Gastrocnemius medialis (tissue), 4 donors: Measurements from ENCODE around the gene SAP30L.

Experiments used
- POLR2A ChIP-seq, 2 donors: fragments of 450-650 bp; IDR thresholded peaks; one replicate each; pipeline ENCODE4 v1.6.1; 2017; ENCODE audit warnings: antibody characterized with exemption in 2 of 2, mild to moderate bottlenecking in 2 of 2, moderate library complexity in 2 of 2
- TF ChIP-seq, protein P1 (sequence below), 5 experiments: fragments of 450-650 bp in 3 of 5; fragments of 200-600 bp in 2 of 5; sonication (generic) in 2 of 5; IDR thresholded peaks in 4 of 5; conservative IDR thresholded peaks in 1 of 5; 1 replicate in 4 of 5; 2 replicates in 1 of 5; pipeline ENCODE4 v1.5.1; 2016 to 2019; ENCODE audit warnings: antibody characterized with exemption in 5 of 5, mild to moderate bottlenecking in 3 of 5, moderate library complexity in 3 of 5

DNA sequence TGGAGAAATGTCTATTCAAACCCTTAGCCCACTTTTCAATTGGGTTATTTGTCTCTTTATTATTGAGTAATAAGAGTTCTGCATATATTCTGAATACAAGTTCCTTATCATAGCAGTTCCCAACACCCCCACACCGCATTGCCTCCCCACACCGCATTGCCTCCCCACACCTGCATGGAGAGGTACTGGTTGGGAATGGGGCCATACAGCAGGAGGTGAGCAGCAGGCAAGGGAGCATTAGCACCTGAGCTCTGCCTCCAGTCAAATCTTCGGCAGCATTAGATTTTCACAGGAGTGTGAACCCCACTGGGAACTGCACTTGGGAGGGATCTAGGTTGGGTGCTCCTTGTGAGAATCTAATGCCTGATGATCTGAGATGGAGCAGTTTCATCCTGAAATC, 10.6 kb upstream of the SAP30L start:
- TF ChIP-seq, protein P1, sequence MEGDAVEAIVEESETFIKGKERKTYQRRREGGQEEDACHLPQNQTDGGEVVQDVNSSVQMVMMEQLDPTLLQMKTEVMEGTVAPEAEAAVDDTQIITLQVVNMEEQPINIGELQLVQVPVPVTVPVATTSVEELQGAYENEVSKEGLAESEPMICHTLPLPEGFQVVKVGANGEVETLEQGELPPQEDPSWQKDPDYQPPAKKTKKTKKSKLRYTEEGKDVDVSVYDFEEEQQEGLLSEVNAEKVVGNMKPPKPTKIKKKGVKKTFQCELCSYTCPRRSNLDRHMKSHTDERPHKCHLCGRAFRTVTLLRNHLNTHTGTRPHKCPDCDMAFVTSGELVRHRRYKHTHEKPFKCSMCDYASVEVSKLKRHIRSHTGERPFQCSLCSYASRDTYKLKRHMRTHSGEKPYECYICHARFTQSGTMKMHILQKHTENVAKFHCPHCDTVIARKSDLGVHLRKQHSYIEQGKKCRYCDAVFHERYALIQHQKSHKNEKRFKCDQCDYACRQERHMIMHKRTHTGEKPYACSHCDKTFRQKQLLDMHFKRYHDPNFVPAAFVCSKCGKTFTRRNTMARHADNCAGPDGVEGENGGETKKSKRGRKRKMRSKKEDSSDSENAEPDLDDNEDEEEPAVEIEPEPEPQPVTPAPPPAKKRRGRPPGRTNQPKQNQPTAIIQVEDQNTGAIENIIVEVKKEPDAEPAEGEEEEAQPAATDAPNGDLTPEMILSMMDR (IDR thresholded peaks at IDR 0.05 in 4 of 5, conservative IDR thresholded peaks at IDR 0.05 in 1 of 5), result no peak
- no peak for TF ChIP-seq POLR2A (IDR thresholded peaks at IDR 0.05)
